Limb (tissue), 2 donors: ENCODE results near the gene COL9A2.
"Not testable (repeated sequence)": the region's sequence is repeated elsewhere in the genome, so short reads cannot be mapped to it uniquely, and the experiment has no call there.

Experiments
- DNase-seq, 2 donors: peaks; one replicate each; pipeline ENCODE4 v3.0.0-alpha.2; 2016; ENCODE audit errors: extremely low spot score in 2 of 2

The COL9A2 gene

GRCh38 chr1:40316595-40317393 lies at the start of gene COL9A2:
Gene COL9A2 (minus strand): TSS chr1:40317286. CDS start chr1:40317197, 89 bp downstream.
- peak; percentile 17 to 79 for DNase-seq

GRCh38 chr1:40363721-40364120 lies 46.6 kb upstream of the COL9A2 start:
- DNase-seq: no peak

GRCh38 chr1:40362699-40363098 lies 45.6 kb upstream of the COL9A2 start:
- no peak for DNase-seq

- DNase-seq: no peak
Observed at GRCh38 chr1:40362199-40362598, 45.1 kb upstream of the COL9A2 start.

GRCh38 chr1:40361637-40362036 lies 44.6 kb upstream of the COL9A2 start:
- no peak for DNase-seq

- no peak for DNase-seq
Observed at GRCh38 chr1:40361201-40361600, 44.1 kb upstream of the COL9A2 start.

- no peak for DNase-seq
Observed at GRCh38 chr1:40360631-40361030, 43.5 kb upstream of the COL9A2 start.

GRCh38 chr1:40357625-40358024 lies 40.5 kb upstream of the COL9A2 start:
- DNase-seq: no peak

GRCh38 chr1:40353082-40353481 lies 36.0 kb upstream of the COL9A2 start:
- no peak for DNase-seq

GRCh38 chr1:40352126-40352525 lies 35.0 kb upstream of the COL9A2 start:
- no peak for DNase-seq

- no peak for DNase-seq
Observed at GRCh38 chr1:40351124-40351523, 34.0 kb upstream of the COL9A2 start.

- no peak for DNase-seq
Observed at GRCh38 chr1:40350391-40350790, 33.3 kb upstream of the COL9A2 start.

- no peak for DNase-seq
Observed at GRCh38 chr1:40344597-40344996, 27.5 kb upstream of the COL9A2 start.

- not testable (repeated sequence) for DNase-seq
Observed at GRCh38 chr1:40342381-40342717, 25.3 kb upstream of the COL9A2 start.

GRCh38 chr1:40341491-40342380 lies 24.6 kb upstream of the COL9A2 start:
- DNase-seq: no peak

- no peak for DNase-seq
Observed at GRCh38 chr1:40339420-40340323, 22.6 kb upstream of the COL9A2 start.

GRCh38 chr1:40338745-40339419 lies 21.8 kb upstream of the COL9A2 start:
- DNase-seq: peak; percentile 56 to 92

GRCh38 chr1:40337443-40337842 lies 20.4 kb upstream of the COL9A2 start:
- no peak for DNase-seq

- no peak for DNase-seq
Observed at GRCh38 chr1:40332695-40333094, 15.6 kb upstream of the COL9A2 start.

- DNase-seq: not testable (repeated sequence)
Observed at GRCh38 chr1:40331403-40331802, 14.3 kb upstream of the COL9A2 start.
